Activated naive CD4-positive, alpha-beta T cell (primary cell): Measurements from ENCODE around the gene MBOAT7.

ENCODE experiments used
- DNase-seq, 4 experiments: peaks; one replicate each; lab custom pipeline; 2025; lab: John Stamatoyannopoulos, UW

The MBOAT7 gene

DNA sequence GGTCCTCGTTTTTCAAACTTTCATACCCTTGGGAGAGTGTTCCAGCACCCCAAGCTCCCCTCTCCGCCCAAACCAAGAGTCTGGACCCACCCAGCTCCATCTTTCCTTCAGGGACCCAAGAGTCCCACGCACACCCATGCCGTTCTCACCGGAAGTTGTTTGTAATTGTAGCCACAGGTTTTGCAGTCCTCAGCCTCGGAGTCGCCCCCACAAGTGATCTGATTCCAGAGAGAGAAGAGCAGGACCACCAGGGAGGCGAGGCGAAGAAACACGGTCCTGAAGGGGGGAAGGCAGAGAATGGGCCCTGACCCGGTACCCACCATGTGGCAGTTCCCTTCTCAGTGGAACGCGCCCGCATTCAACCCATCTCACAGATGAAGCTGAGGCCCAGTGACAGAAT lies 26.5 kb downstream of the MBOAT7 start:
- DNase-seq = no peak

DNA sequence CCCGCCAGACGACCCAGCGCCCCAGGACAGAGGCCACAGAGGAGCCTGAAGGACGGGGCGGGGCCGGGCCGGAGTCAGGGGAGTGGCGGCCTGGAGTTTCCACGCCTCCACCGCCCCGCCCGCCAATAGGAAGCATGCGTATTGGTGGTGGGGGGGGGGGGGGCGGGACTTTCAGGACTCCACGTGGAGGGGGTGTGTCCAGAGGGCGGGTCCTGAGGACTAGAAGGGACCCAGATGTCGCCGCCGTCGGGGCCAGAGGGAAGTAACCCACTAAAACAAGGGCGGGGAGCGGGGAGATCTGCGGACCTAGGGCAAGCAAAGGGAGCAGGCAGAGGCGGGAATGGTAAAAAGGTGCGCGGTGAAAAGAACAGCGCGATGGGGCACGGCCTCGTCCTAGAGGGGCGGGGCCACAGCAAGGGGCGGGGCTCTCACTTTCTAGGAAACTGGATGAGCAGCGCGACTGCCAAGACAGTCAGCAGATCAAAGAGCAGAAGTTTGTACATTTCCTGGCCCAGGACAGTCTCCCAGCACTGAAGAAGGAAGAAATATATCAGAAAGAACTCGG lies 27.1 kb downstream of the MBOAT7 start:
- peak; percentile 60 to 81 (median 70) for DNase-seq

DNA sequence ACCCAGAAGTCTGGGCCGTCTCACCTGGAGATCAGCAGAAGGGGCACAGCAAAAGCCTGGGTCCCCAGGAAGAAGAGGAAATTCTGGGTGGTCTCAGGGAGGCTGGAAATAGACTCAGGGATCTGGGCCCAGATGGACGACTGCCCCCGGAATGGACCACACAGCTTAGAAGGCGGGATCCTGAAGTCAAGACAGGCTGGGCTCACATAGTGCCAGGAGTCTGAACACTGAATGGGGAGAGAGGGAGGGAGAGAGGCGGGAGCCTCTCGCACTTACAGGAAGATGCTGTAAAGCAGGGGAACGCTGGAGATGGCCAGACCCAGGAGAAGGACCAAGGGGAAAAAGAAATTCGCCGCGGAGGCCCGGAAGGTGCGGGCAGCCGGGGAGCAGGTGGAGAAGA lies 28.5 kb downstream of the MBOAT7 start:
- no peak for DNase-seq

DNA sequence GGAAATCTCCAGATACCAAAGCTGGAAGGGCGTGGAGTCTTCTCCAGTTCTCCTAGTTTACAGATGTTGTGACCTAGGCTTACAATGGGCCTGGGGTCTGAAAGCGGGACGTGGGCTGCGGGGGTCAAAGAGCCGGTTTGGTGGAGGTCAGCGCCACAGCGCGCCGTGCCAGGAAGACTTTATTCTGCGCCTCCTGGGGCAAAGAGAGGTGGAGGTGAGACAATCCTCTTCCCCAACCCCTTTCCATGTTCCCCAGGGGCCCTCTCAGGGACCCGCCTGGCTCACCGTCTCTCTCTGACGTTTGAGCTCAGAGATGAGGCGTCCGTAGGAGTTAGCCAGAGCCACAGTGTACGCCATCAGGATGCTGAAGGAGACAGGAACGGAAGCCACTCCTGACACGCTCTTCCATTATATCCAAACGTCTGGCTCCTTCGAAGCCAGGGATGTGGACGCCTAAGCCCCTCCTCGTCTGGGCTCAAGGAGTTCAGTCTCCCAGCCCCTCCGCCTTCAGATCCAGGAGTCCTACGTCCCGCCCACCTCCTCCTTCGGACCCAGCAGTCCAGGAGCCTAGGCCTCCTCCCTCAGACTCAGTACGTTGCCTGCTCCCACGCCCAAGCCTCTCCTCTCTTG lies 29.1 kb downstream of the MBOAT7 start:
- no peak for DNase-seq

DNA sequence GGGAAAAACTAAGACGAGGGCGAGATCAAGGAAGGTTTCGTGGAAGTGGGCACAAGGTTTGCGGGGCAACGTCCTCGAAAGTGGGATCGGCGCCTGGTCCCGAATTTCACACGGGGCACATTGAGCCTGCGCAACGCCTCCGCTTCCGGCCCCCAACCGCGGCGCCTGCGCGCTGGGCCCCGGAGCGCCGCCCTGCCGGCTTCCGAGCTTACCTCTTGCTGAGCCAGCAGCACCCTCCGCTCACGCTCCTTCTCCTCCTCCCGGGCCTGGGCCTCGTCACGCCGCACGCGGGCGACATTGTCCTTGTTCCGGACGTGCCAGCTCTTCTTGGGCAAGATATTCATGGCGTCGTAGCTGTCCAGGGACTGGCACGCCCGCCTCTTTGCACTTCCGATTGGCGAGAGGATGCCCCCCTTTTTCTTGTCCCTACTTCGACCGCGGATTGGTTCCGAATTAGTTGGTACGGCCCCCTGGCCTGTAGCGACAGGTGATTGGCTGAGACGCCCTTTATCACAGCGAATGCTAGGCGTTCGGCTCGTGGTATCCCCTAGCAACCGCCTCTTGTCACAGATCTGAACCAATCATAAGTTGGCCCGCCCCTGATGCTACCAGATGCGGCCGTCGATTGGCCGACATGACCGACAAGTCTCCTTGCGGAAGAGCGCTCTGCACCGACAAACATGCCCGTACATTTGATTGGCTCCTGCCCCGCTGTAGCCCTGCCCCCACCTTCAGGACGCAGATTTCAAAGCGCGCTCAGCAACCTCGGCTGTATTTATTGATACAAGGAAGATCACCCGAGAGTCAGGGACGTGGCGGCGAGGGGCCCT lies 29.8 kb downstream of the MBOAT7 start, which contains the start of gene LENG1:
LENG1 (minus strand) TSS at position 370 of the 830 bp plus-strand sequence; CDS start at position 344, 26 bp downstream.
- DNase-seq = peak; percentile 86 to 96 (median 93)

DNA sequence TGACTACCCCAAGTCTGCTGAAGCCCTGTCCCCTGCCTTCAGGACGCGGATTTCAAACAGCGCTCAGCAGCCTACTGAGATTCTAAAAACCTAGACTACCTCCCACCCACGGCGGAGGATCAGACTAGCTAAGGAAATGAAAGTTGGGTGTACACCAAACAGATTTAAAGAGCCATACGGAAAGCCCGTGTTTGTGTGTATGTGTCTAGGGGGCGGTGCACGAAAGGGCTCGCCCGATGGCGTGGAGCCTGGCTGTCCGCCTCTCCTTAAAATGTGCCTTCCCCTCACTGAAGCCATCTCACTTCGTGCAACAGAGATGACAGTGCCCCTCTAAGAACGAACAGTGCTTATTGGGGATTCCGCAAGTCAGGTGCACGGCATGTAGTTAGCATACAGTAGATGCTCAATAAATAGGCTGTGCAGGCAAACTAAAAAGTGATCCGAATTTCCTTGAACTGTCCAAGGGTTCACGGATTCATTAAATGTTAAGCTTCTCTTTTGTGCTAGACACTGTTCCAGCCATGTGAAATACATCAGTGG lies 30.5 kb downstream of the MBOAT7 start:
- no peak for DNase-seq

DNA sequence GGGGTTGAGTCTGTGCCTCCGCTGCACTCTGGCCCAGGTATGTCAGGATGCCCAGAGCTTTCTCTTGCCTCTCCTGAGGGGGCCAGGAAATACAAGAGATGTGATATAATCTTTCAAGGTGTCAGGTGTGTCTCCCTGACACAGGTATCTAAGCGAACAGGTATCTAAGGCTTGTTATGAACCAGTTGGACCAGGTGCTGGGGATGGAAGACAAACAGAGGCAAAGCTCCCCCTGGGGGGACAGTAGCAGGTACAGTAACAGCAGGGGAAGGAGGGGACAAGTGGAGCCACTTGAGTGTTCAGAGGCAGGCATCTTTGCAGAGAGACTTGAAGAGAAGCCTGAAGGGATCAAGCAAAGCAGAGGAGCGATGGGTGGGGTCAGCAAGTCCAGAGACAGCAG lies 32.4 kb downstream of the MBOAT7 start:
- no peak for DNase-seq

DNA sequence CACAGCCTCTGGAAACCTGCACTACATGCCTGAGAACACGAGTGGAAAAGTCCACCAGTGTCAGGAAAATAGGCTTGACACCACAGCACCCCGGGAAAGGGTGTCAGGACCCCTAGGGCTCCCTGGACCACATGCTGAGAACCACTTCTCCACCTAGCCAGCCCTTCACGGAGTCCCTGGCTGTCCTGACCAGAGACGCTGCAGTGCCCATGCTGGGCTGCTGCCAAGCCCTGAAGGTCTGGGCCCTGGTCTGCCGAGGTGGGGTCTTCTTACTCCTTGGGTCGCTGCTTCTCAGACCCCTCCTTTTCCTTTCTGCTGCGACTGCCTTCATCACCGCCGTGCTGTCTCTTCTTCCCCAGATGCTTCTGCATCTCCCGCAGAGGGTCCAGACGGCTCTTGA lies 32.9 kb downstream of the MBOAT7 start:
- no peak for DNase-seq

DNA sequence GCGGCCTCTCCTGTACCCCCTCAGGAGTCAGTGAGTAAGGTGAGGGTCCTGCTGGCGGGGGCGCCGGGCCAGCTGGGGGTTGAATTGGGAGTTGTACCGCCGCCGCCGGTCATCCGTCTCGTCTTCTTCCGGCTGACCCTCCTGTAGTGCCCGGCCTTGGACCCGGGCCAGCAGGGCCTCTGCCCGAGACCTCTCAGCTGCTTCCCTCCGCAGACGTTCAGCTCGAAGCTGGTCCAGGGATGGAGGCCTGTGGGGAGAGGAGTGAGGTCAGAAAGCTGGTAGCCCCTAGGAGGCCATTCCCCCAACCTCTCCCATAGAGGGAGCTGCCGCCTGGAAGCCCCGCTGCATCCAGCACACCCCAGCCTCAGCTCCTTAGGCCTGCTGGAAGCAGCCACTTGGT lies 33.7 kb downstream of the MBOAT7 start:
- no peak for DNase-seq

DNA sequence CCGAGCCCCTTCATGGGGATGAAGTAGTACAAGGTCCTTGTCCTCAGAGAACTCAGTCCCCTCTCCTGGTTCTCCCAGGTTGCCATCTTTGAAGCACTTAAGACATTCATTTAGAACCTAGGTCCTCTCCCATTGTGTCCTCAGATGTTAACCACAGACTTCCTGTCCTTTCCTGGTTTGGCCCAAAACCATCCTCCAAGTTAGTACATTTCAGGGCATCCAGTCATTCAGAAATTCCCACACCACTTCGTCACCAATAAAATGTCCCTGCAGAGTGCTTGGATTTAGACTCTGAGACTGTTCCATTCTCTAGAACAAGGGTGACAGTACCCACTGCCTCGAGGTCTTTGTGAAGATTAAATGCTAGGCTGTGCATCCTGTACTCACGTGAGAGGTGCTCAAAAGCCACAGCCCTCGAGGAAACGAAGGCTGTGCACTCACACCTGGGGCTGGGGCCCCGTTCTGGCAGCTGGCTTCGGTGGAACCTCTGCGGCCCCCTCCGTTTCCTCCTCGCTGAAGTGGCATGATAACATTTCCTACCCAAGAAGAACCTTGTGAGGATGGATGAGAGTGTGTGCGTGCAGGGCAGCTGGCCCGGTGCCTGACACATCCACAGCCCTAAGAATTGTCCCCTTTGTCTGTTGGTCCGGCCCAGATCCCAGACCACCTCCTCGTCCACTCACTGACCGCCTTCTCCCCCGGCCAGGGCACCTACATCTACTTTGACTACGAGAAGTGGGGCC lies 34.6 kb downstream of the MBOAT7 start:
- DNase-seq = peak in 2 of 4 experiments; percentile 12 to 42

DNA sequence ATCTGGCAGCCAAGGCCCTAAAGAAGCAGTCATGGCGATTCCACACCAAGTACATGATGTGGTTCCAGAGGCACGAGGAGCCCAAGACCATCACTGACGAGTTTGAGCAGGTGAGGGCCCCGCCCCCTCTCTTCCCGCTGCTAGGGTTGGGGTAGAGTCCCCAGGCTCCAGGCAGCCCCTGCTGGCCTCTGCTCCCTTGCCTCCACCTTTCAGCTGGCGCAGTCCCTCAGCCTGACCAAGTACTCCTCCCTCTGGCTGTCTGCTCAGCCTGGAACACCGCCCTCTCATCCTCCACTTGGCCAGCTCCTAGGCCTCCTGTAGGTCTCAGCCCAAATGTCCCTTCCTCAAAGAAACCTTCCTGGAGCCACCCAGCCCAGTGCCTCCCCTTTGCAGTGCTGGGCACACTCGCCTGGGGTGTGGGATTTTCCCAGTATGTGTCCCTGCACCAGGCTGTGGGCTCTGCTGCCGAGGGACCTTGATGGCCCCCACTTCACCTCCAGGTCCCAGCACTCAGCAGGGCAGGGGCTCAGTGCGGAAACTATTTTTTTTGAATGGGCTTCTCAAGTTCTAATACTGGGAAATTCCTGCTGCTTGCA lies 35.6 kb downstream of the MBOAT7 start:
- no peak for DNase-seq

DNA sequence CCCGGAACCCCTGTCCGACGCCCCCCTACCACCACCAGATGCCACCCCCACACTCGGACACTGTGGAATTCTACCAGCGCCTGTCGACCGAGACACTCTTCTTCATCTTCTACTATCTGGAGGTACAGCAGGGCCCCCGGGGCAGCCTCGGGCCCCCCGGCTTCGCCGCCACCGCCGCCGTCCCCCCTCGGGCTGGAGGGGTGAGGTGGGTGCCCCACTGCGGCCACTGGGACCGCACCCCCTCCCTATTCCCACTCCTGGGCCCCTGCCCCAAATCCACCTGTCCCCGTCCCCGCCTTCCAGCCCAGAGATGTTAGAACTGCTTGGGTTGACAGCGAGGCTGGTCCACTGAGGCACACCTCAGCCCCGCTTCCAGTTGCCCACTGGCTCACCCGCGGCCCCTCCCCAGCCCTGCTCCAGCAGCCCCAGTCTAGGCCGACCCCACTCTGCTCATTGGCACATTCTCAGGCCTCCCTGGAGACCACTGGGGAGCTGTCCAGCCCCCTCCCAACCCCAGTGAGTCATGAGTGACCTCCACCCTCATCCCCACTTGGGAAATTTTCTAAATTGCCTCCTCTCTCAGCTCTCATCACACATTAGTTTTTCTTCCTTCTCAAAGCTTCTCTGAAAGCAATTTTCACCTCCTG lies 36.4 kb downstream of the MBOAT7 start:
- no peak for DNase-seq

DNA sequence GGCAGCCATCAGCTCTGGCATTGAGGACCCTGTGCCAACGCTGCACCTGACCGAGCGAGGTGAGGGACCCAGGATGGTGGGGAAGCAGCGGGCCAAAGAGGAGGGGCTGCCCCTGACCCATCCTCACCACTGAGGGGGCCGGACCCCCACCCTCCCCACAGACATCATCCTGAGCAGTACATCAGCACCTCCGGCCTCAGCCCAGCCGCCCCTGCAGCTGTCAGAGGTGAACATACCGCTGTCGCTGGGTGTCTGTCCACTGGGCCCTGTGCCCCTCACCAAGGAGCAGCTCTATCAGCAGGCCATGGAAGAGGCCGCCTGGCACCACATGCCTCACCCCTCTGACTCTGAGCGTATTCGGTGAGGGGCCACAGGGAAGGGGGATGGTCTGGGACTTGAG lies 37.1 kb downstream of the MBOAT7 start:
- DNase-seq = no peak

DNA sequence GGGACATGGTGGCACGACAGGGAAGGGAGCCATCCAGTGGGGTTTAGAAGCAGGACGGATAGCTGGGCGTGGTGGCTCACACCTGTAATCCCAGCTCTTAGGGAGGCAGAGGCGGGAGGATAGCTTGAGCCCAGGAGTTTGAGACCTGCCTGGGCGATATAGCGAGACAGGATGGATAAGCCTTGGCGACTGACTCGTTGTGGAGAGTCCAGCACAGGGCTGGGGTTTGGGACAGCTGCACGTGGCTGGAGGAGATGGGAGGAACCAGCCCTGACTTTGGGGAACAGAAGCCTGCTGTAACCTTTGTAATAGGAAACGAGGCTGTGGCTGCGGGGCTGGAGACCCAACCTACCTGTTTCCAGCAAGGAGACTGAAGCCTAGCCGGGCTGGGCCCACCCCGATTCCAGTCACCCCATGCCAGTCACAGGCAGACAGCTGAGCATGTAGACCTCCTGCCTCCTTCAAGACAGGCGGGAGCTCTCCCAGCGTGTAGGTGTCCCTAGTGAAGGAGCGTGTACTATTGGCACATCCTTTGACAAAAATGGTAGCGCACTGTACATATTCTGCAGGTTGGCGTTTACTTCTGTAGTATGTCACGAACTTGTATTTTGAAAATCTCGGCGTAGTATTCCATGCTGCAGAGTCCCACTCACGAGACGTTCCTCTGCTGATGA lies 37.9 kb downstream of the MBOAT7 start:
- DNase-seq = no peak

DNA sequence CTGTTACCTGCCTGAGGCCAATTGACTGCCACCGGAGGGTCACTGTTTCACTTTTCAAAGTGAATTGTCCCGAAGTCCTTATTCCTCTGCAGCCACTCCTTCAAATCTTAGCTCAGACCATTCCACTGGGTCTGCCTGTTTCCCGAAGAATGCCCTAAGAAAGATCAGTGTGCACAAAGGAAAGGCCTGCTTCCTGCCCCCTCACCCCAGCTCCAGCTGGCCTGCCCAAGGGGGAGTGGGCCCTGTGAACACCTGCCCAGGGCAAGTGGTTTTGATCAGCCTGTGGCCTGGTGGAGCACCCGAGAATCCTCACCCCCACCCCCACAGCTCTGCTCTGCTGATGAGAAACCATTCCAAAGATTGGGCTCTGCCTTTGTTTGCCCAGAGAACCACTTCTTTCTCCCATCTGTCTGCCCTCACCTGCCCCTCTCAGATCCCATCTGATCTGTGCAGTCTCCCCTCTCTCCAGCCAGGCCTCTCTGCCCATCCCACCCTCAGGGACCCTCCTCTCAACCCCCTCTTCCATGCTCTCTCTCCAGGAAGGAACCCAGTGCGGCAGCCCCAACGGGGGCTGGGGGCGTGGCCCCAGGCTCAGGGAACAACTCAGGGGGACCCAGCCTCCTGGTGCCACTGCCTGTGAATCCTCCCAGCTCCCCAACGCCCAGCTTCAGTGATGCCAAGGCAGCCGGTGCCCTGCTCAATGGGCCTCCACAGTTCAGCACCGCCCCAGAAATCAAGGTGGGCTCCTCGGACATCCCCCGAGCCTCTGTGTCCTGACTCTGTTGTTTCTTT lies 40.2 kb downstream of the MBOAT7 start:
- no peak for DNase-seq

DNA sequence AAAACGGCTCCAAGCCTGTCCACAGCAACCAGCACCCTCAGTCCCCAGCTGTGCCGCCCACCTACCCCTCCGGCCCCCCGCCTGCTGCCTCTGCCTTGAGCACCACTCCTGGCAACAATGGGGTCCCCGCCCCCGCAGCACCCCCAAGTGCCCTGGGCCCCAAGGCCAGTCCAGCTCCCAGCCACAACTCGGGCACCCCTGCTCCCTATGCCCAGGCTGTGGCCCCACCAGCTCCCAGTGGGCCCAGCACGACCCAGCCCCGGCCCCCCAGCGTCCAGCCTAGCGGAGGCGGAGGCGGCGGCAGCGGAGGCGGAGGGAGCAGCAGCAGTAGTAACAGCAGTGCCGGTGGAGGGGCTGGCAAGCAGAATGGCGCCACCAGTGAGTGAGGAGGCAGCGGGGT lies 41.2 kb downstream of the MBOAT7 start:
- no peak for DNase-seq

DNA sequence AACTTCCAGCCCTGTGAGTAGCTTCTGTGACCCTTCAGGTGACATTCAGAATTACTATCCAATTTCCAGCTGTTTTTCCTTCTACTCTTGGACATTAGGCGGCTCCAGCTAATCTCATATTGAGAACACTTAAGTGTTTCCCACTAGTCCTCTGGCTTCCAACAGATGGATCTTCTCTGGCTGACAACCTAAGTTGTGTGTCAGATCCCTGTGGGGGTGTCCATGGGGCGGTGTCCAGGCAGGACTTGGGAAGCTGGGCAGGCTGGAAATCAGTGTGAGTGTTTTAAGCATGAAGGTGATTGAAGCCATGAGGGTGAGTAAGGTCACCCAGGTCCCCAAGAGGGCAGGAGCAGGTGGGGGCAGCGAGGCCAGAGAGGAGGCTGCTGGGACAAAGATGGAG lies 41.7 kb downstream of the MBOAT7 start:
- DNase-seq = no peak

DNA sequence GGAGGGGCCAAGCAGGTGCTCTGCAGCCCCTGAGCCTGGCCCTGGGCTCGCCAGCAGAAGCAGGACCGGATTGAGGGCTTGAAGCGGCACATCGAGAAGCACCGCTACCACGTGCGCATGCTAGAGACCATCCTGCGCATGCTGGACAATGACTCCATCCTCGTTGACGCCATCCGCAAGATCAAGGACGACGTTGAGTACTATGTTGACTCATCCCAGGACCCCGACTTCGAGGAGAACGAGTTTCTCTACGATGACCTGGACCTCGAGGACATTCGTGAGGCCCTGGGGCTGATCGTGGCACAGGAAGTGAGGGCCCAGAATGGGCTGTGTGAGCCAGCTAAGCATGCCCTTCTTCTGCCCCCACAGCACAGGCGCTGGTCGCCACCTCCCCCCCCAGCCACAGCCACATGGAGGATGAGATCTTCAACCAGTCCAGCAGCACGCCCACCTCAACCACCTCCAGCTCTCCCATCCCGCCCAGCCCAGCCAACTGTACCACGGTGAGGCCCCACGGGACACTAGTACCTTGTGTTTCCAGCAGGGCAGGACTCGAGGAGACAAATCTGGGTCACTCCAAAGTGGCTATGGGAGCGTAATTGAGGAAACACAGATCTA lies 43.7 kb downstream of the MBOAT7 start:
- no peak for DNase-seq

DNA sequence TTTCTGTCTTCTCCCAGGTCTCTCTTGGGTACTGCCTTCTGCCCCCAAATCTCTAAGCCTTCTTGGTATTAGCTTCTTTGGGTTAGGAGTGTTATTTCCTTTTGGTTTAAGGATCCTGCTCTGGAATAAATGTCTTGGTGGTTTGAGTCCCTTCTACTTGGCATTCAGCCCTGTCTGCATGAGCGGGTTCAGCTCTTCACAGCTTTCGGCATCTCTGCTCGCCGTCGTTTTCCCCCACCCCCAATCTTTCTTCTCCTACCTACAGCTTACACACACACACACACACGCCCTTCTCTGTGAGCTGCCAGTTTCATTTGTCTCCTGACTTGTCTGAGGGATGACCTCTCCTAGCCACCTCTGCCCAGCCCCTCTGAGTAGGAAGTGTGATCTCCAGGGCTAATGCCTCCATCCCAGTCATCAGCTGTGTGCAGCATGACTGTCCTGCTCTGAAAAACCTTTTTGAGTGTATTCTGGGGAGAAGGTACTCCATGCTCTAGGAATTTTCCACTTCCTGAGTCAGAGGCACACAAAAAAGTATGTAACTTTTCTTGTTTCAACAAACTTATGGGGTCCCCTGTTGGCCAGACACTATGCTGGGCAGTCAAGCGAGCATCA lies 47.1 kb downstream of the MBOAT7 start:
- DNase-seq = no peak
